A549 (cell line): ENCODE data around the gene PSMG1. TPM values are rescaled to one million over a fixed set of nuclear protein-coding genes. Genes with fewer than 3 reads are reported as not detected.

ENCODE experiments used
- ATAC-seq, 2 experiments: fragments of 200-7000 bp in 1 of 2; fragments of >200 bp in 1 of 2; cut with Nextera tagmentation in 1 of 2; cut with Tn5 transposase in 1 of 2; 3 replicates each; pipeline versions ENCODE4 v1.8.0 to v1.9.1; 2018 to 2020; ENCODE audit warnings: mild to moderate bottlenecking in 1 of 2, moderate library complexity in 1 of 2
- CTCF ChIA-PET: fragments of 300-600 bp; sonication (Branson Sonifier 250); formaldehyde crosslinking; extraction: SDS; loops from one replicate; lab custom pipeline; 2021; ENCODE audit warnings: antibody characterized with exemption, inconsistent platforms; lab: Yijun Ruan, JAX
- POLR2A ChIA-PET: fragments of 350-600 bp; formaldehyde crosslinking; extraction: SDS; loops from one replicate; lab custom pipeline; 2021; ENCODE audit warnings: antibody characterized with exemption, inconsistent platforms; lab: Yijun Ruan, JAX
- DNase-seq, 2 experiments: peaks; one replicate each; pipeline versions ENCODE4 v3.0.0 to v3.0.0-alpha.2; 2011 to 2016; ENCODE audit warnings: low read depth in 1 of 2, low spot score in 1 of 2
- FAIRE-seq: peaks from 2 replicates; lab custom pipeline; 2011; peaks lifted over from hg19 to GRCh38; lab: Jason Lieb, UNC
- H3K27ac ChIP-seq, 2 experiments: fragments of >200 bp; sonication (Bioruptor Twin); formaldehyde crosslinking; 3 replicates each; pipeline ENCODE4 v1.5.1; 2016 to 2017
- H3K4me1 ChIP-seq: fragments of >200 bp; sonication (Bioruptor Twin); formaldehyde crosslinking; 3 replicates; pipeline ENCODE4 v1.6.1; 2016
- H3K4me2 ChIP-seq: fragments of >200 bp; sonication (Bioruptor Twin); formaldehyde crosslinking; 3 replicates; pipeline ENCODE4 v1.6.1; 2016
- H3K4me3 ChIP-seq: fragments of >200 bp; sonication (Bioruptor Twin); formaldehyde crosslinking; 3 replicates; pipeline ENCODE4 v1.5.1; 2016
- H3K9me3 ChIP-seq: fragments of >200 bp; sonication (Bioruptor Twin); formaldehyde crosslinking; 3 replicates; pipeline ENCODE4 v1.6.1; 2016
- CTCF ChIP-seq: fragments of >200 bp; sonication (Bioruptor Twin); formaldehyde crosslinking; IDR thresholded peaks from 3 replicates; pipeline ENCODE4 v1.5.1; 2016
- E2F6 ChIP-seq: IDR thresholded peaks from 2 replicates; pipeline ENCODE4 v1.6.1; 2012; ENCODE audit warnings: low read depth, borderline replicate concordance
- EHF ChIP-seq: fragments of 250-450 bp; sonication (Bioruptor Pico); IDR thresholded peaks from 2 replicates; pipeline ENCODE4 v1.5.0; 2020; ENCODE audit warnings: mild to moderate bottlenecking
- ESRRA ChIP-seq: fragments of 150-350 bp; IDR thresholded peaks from 2 replicates; pipeline ENCODE4 v1.6.1; 2014; ENCODE audit warnings: mild to moderate bottlenecking, low read length, borderline replicate concordance
- HOXA7 ChIP-seq: fragments of 250-450 bp; sonication (Bioruptor Pico); IDR thresholded peaks from 2 replicates; pipeline ENCODE4 v1.5.0; 2020; ENCODE audit warnings: mild to moderate bottlenecking, moderate library complexity
- RFX5 ChIP-seq: fragments of 450-650 bp; IDR thresholded peaks from 2 replicates; pipeline ENCODE4 v1.7.1; 2014; ENCODE audit warnings: antibody characterized with exemption, mild to moderate bottlenecking, moderate library complexity
- SREBF2 ChIP-seq: fragments of 450-650 bp; IDR thresholded peaks from 2 replicates; pipeline ENCODE4 v1.6.1; 2014; ENCODE audit warnings: mild to moderate bottlenecking, moderate library complexity
- ZC3H11A ChIP-seq: fragments of 450-650 bp; IDR thresholded peaks from 2 replicates; pipeline ENCODE4 v1.6.1; 2014; ENCODE audit warnings: antibody characterized with exemption, mild to moderate bottlenecking
- ZFP36 ChIP-seq: fragments of 450-650 bp; IDR thresholded peaks from 2 replicates; pipeline ENCODE4 v1.6.1; 2014; ENCODE audit warnings: borderline replicate concordance; ENCODE audit not compliant: partially characterized antibody
- WGBS: methylation state at CpG from one replicate; pipeline ENCODE4 v1.1.6; 2017; ENCODE audit errors: missing lambda C conversion rate; 5-methylcytosine and 5-hydroxymethylcytosine counted together
- polyA plus RNA-seq, 4 experiments: library from polyadenylated mRNA; depleted of rRNA in 3 of 4; stranded (reverse); fragments of >200 nt; fragmentation: RNase III in 1 of 4; extraction: RNeasy Plus Mini Kit Qiagen cat#74134 plus additional on column Dnase treatment in 1 of 4; gene quantifications; 2 replicates in 3 of 4; 3 replicates in 1 of 4; pipeline ENCODE4 v1.2.3, GENCODE V29; 2011 to 2017
- TF ChIP-seq, protein P1 (sequence below): fragments of >200 bp; sonication (Bioruptor Twin); formaldehyde crosslinking; IDR thresholded peaks from 2 replicates; pipeline ENCODE4 v1.6.1; 2016
- TF ChIP-seq, protein P2 (sequence below): fragments of 200-600 bp; sonication (generic); IDR thresholded peaks from 2 replicates; pipeline ENCODE4 v1.6.1; 2016; ENCODE audit warnings: antibody characterized with exemption, mild to moderate bottlenecking, moderate library complexity

The PSMG1 gene
- polyA plus RNA-seq, 2 of the 4 experiments (the other 2 are of a cell fraction): 95.8 to 96.0 TPM

DNA sequence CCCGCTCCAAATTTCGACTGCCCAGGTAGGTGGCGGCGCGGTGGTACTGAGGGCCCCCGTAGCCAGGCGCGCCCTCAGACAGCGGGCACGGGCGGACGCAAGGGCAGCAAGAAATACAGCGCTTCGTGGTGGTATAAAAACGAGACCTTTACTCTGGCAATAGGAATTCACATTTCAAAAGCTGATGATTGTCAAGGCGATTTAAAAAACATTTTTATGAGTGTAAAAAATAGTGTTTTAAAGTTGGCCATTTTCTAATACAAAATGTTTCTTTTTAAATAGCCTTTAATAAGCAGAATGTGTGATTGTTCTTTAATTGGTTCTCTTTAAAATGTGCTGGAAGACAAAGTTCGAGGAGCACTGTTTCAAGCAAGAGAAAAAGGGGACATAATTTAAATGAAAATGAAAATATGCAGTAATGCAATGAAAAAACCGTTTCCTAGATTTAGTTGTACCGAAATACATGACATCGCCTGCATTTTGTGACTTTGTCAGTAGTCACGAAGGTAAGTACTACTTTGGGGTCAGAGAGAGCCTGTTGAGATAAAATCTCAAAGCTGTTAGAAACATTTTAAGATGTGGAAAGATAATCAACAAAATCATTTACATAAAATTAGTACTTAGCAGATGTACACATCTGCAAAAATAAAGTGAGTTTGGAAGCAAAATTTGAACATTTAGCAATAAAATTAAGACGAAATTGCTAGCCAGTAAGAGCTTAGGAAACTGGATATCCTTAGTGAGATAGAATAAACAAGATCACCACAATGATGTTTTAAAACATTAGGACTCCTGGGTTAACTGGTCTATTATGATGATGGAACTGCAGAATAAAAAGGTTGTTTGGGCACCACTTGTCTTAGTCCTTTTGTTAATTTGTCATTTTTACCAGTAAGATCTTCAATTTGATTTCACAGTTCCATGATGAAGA, 1.1 kb upstream of the PSMG1 start (continued):
- TF ChIP-seq EHF (no peak), ZFP36 (no peak), ESRRA (no peak), RFX5 (no peak), ZC3H11A (no peak)
- TF ChIP-seq, protein P1, sequence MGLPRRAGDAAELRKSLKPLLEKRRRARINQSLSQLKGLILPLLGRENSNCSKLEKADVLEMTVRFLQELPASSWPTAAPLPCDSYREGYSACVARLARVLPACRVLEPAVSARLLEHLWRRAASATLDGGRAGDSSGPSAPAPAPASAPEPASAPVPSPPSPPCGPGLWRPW: no peak

- DNase-seq: peak in 1 of 2 experiments; percentile 4
- Histone ChIP-seq H3K27ac (peak overlapping the region; percentile 93 to 94), H3K4me2 (peak overlapping the region; percentile 95), H3K4me1 (0 out of 3 replicates have a peak, but pooled peaks cover 9% of the 10 kb centered on the region), H3K4me3 (peak overlapping the region; percentile 94), H3K9me3 (no peaks in the 10 kb centered on the region)
- WGBS: 1% methylated on average over 18 of the region's 51 CpGs
- no peak for FAIRE-seq
- ChIA-PET POLR2A (interaction anchor here (0.8 to 1.4 kb wide), 8 partner anchors 11 to 400 kb away, joined by 3 to 5 read pairs (median 4); partner anchors contain the start of gene HMGN1), CTCF (interaction anchor here (0.6 to 0.7 kb wide), 2 partner anchors 205 to 376 kb away, joined by 3 read pairs; no protein-coding TSS in a partner anchor)
- TF ChIP-seq ZFP36: no peak
- no peak for TF ChIP-seq CTCF
- TF ChIP-seq, protein P2, sequence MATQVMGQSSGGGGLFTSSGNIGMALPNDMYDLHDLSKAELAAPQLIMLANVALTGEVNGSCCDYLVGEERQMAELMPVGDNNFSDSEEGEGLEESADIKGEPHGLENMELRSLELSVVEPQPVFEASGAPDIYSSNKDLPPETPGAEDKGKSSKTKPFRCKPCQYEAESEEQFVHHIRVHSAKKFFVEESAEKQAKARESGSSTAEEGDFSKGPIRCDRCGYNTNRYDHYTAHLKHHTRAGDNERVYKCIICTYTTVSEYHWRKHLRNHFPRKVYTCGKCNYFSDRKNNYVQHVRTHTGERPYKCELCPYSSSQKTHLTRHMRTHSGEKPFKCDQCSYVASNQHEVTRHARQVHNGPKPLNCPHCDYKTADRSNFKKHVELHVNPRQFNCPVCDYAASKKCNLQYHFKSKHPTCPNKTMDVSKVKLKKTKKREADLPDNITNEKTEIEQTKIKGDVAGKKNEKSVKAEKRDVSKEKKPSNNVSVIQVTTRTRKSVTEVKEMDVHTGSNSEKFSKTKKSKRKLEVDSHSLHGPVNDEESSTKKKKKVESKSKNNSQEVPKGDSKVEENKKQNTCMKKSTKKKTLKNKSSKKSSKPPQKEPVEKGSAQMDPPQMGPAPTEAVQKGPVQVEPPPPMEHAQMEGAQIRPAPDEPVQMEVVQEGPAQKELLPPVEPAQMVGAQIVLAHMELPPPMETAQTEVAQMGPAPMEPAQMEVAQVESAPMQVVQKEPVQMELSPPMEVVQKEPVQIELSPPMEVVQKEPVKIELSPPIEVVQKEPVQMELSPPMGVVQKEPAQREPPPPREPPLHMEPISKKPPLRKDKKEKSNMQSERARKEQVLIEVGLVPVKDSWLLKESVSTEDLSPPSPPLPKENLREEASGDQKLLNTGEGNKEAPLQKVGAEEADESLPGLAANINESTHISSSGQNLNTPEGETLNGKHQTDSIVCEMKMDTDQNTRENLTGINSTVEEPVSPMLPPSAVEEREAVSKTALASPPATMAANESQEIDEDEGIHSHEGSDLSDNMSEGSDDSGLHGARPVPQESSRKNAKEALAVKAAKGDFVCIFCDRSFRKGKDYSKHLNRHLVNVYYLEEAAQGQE: peak; percentile 31; the same call in 1 of the 2 replicates
- no peak for TF ChIP-seq SREBF2
- no peak for TF ChIP-seq HOXA7
- ATAC-seq: peak in 1 of 2 experiments; percentile 61; a peak in 4 of 6 replicates
Measured at GRCh38 chr21:39182484-39183271, 573 bp downstream of the PSMG1 start.

- H3K9me3 ChIP-seq: no peaks in the 10 kb centered on the region
- H3K4me3 ChIP-seq: peak overlapping the region; percentile 94
- CTCF ChIA-PET: no interaction called here
- peak overlapping the region; percentile 95 for H3K4me2 ChIP-seq
- POLR2A ChIA-PET: no interaction called here
- TF ChIP-seq E2F6: no peak
- H3K4me1 ChIP-seq: 0 out of 3 replicates have a peak, but pooled peaks cover 9% of the 10 kb centered on the region
- ATAC-seq (no peak), FAIRE-seq (no peak), DNase-seq (no peak)
- WGBS: 46% methylated on average over 8 of the region's 8 CpGs
- peak overlapping the region; percentile 93 to 94; a peak in 4 of 6 replicates for H3K27ac ChIP-seq
Measured at GRCh38 chr21:39182016-39182415, 1.2 kb downstream of the PSMG1 start.
